HL-60/S4 treated with phorbol 12-myristate 13-acetate at 8.2 ng/mL for 4 days and 3 days (cell line): ENCODE data around the gene MAN2A2.

ENCODE experiments used
- in situ Hi-C: fragments of 300-500 bp; cut with MboI; formaldehyde crosslinking; loops from 2 replicates; pipeline ENCODE4 v1.15.0; 2022; ENCODE audit warnings: low sequenced_read_pairs

The MAN2A2 gene

GRCh38 chr15:90871139-90871715 is 31.9 kb upstream of the MAN2A2 start:
- in situ Hi-C loops = no loop called here

GRCh38 chr15:90871716-90872485 is 31.2 kb upstream of the MAN2A2 start:
- in situ Hi-C loops = no loop called here

GRCh38 chr15:90872486-90873184 is 30.5 kb upstream of the MAN2A2 start:
- in situ Hi-C loops = no loop called here

GRCh38 chr15:90873488-90873997 is 29.6 kb upstream of the MAN2A2 start:
- in situ Hi-C loops = no loop called here

- in situ Hi-C loops = no loop called here
Measured at GRCh38 chr15:90873998-90874605, 29.0 kb upstream of the MAN2A2 start.

- in situ Hi-C loops = loop anchor here (25.0 kb wide), 2 partner anchors 163 to 363 kb away; partner anchors contain the start of gene BLM
Measured at GRCh38 chr15:90874986-90875385, 28.1 kb upstream of the MAN2A2 start.

GRCh38 chr15:90875549-90875981 is 27.5 kb upstream of the MAN2A2 start:
- in situ Hi-C loops = loop anchor here (25.0 kb wide), 2 partner anchors 163 to 363 kb away; partner anchors contain the start of gene BLM

- in situ Hi-C loops = loop anchor here (25.0 kb wide), 2 partner anchors 164 to 364 kb away; partner anchors contain the start of gene BLM
Measured at GRCh38 chr15:90876046-90876445, 27.1 kb upstream of the MAN2A2 start.

GRCh38 chr15:90876512-90877170 is 26.5 kb upstream of the MAN2A2 start:
- in situ Hi-C loops = loop anchor here (25.0 kb wide), 2 partner anchors 164 to 364 kb away; partner anchors contain the start of gene BLM

- in situ Hi-C loops = loop anchor here (25.0 kb wide), 2 partner anchors 165 to 365 kb away; partner anchors contain the start of gene BLM
Measured at GRCh38 chr15:90877315-90877714, 25.8 kb upstream of the MAN2A2 start.

GRCh38 chr15:90877996-90878395 is 25.1 kb upstream of the MAN2A2 start:
- in situ Hi-C loops = loop anchor here (25.0 kb wide), 2 partner anchors 166 to 366 kb away; partner anchors contain the start of gene BLM

- in situ Hi-C loops = loop anchor here (25.0 kb wide), 2 partner anchors 166 to 366 kb away; partner anchors contain the start of gene BLM
Measured at GRCh38 chr15:90878660-90879059, 24.4 kb upstream of the MAN2A2 start.

GRCh38 chr15:90879730-90880366 is 23.3 kb upstream of the MAN2A2 start:
- in situ Hi-C loops = loop anchor here (25.0 kb wide), 2 partner anchors 168 to 368 kb away; partner anchors contain the start of gene BLM

GRCh38 chr15:90880381-90881145 is 22.5 kb upstream of the MAN2A2 start:
- in situ Hi-C loops = loop anchor here (25.0 kb wide), 2 partner anchors 168 to 368 kb away; partner anchors contain the start of gene BLM

- in situ Hi-C loops = loop anchor here (25.0 kb wide), 2 partner anchors 169 to 369 kb away; partner anchors contain the start of gene BLM
Measured at GRCh38 chr15:90881181-90881977, 21.7 kb upstream of the MAN2A2 start.

- in situ Hi-C loops = loop anchor here (25.0 kb wide), 2 partner anchors 170 to 370 kb away; partner anchors contain the start of gene BLM
Measured at GRCh38 chr15:90881978-90882721, 21.0 kb upstream of the MAN2A2 start.
